ENCODE measurements around the gene CSMD2.

GRCh38 chr1:33797849-33798248 lies 367.2 kb downstream of the CSMD2 start:
- TF ChIP-seq CEBPB (IDR thresholded peaks at IDR 0.05): no peak
- TF ChIP-seq TAF1 (IDR thresholded peaks at IDR 0.05; ENCODE audit: low read depth): no peak
- no peak for TF ChIP-seq EP300 (IDR thresholded peaks at IDR 0.05; ENCODE audit: borderline replicate concordance)
- TF ChIP-seq EGR1 (IDR thresholded peaks at IDR 0.05): no peak
- no peak for TF ChIP-seq FOXM1 (IDR thresholded peaks at IDR 0.05; ENCODE audit: borderline replicate concordance, low read depth)
- TF ChIP-seq YY1 (IDR thresholded peaks at IDR 0.05; ENCODE audit: low read depth): no peak
- TF ChIP-seq REST (IDR thresholded peaks at IDR 0.05; ENCODE audit: low read depth): no peak
- TF ChIP-seq CREB1 (IDR thresholded peaks at IDR 0.05; ENCODE audit: low read depth): no peak
- TF ChIP-seq MAX (IDR thresholded peaks at IDR 0.05): no peak
- no peak for TF ChIP-seq TEAD4 (IDR thresholded peaks at IDR 0.05)
- no peak for TF ChIP-seq RAD21 (IDR thresholded peaks at IDR 0.05; ENCODE audit: low read depth)
- no peak for TF ChIP-seq TCF12 (IDR thresholded peaks at IDR 0.05; ENCODE audit: low read depth)
